ENCODE data around the gene SAMD14.
A peak's percentile ranks its signal among the peaks of the same experiment; 100 is the strongest.

DNA sequence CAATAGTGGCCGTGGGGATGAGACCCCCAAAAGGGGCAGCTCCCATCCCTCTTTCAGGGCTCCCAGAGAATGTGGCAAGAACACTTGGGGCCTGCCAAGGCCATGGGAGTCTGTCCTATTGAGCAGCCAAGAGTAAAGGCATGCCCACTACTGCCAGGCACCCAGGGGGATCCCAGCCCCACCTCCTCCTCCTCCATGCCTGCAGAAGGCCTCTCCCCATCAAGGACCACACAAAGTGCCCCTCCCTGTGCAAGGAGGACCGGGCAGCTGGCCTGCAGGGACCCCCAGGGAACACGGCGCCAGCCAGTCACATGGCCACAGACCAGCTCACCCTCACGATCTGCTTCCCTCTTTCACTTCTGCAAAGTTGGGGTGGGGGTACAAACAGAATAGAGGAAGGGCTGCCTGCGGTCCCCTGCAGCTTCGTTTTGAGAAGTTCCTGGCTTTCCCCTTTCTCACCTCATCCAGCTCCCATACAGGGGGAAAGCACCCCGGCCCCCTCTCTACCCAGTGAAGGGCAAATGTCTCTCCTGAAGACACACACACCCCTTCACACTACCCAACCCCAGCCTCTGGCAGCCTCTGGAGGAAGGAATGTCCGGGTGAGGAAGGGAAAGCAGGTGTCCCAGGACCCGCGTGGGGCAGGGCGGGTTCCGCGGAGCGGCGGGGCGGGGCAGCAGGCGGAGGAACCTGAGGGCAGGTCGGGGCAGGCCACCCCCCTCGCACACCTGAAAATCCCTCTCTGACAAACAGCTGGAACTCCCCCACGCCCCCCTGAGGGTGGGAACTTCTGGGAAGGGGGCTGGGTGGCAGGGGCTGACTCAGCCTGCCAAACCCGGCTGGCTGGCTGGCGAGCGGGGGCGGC, 18.5 kb upstream of the SAMD14 start:
- no peak; the same call in 1 of the 2 replicates for TF ChIP-seq RFX5 (IDR thresholded peaks at IDR 0.05; ENCODE audit: low read depth, low read length)
- no peak for TF ChIP-seq CREB1 (IDR thresholded peaks at IDR 0.05; ENCODE audit: low read depth)
- TF ChIP-seq SMC3 (IDR thresholded peaks at IDR 0.05; ENCODE audit: borderline replicate concordance, low read length) = no peak
- TF ChIP-seq, protein P1, sequence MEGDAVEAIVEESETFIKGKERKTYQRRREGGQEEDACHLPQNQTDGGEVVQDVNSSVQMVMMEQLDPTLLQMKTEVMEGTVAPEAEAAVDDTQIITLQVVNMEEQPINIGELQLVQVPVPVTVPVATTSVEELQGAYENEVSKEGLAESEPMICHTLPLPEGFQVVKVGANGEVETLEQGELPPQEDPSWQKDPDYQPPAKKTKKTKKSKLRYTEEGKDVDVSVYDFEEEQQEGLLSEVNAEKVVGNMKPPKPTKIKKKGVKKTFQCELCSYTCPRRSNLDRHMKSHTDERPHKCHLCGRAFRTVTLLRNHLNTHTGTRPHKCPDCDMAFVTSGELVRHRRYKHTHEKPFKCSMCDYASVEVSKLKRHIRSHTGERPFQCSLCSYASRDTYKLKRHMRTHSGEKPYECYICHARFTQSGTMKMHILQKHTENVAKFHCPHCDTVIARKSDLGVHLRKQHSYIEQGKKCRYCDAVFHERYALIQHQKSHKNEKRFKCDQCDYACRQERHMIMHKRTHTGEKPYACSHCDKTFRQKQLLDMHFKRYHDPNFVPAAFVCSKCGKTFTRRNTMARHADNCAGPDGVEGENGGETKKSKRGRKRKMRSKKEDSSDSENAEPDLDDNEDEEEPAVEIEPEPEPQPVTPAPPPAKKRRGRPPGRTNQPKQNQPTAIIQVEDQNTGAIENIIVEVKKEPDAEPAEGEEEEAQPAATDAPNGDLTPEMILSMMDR (IDR thresholded peaks at IDR 0.05 in 2 of 3, conservative IDR thresholded peaks at IDR 0.05 in 1 of 3; ENCODE audit: control insufficient read depth in 2 of 3, extremely low read depth in 1 of 3, insufficient read depth in 1 of 3, low read depth in 3 of 3, low read length in 3 of 3) = no peak
- no peak for TF ChIP-seq GABPA (IDR thresholded peaks at IDR 0.05; ENCODE audit: low read depth)
- TF ChIP-seq POLR2A (IDR thresholded peaks at IDR 0.05; ENCODE audit: low read depth, low read length) = no peak
- TF ChIP-seq TAF1 (IDR thresholded peaks at IDR 0.05; ENCODE audit: borderline replicate concordance, low read depth, low read length) = peak; percentile 44; the same call in 1 of the 2 replicates
- TF ChIP-seq POLR2AphosphoS5 (IDR thresholded peaks at IDR 0.05; ENCODE audit: low read length) = peak; percentile 73
- peak; percentile 84 for TF ChIP-seq SP1 (IDR thresholded peaks at IDR 0.05; ENCODE audit: low read depth, low read length)
- no peak for TF ChIP-seq HDAC6 (IDR thresholded peaks at IDR 0.05; ENCODE audit: unreplicated experiment)
- TF ChIP-seq, protein P2, sequence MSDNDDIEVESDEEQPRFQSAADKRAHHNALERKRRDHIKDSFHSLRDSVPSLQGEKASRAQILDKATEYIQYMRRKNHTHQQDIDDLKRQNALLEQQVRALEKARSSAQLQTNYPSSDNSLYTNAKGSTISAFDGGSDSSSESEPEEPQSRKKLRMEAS (IDR thresholded peaks at IDR 0.05; ENCODE audit: low read depth, low read length) = peak; percentile 76; the same call in 1 of the 2 replicates
- TF ChIP-seq, protein P3, sequence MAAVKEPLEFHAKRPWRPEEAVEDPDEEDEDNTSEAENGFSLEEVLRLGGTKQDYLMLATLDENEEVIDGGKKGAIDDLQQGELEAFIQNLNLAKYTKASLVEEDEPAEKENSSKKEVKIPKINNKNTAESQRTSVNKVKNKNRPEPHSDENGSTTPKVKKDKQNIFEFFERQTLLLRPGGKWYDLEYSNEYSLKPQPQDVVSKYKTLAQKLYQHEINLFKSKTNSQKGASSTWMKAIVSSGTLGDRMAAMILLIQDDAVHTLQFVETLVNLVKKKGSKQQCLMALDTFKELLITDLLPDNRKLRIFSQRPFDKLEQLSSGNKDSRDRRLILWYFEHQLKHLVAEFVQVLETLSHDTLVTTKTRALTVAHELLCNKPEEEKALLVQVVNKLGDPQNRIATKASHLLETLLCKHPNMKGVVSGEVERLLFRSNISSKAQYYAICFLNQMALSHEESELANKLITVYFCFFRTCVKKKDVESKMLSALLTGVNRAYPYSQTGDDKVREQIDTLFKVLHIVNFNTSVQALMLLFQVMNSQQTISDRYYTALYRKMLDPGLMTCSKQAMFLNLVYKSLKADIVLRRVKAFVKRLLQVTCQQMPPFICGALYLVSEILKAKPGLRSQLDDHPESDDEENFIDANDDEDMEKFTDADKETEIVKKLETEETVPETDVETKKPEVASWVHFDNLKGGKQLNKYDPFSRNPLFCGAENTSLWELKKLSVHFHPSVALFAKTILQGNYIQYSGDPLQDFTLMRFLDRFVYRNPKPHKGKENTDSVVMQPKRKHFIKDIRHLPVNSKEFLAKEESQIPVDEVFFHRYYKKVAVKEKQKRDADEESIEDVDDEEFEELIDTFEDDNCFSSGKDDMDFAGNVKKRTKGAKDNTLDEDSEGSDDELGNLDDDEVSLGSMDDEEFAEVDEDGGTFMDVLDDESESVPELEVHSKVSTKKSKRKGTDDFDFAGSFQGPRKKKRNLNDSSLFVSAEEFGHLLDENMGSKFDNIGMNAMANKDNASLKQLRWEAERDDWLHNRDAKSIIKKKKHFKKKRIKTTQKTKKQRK (IDR thresholded peaks at IDR 0.05; ENCODE audit: low read depth, low read length) = no peak
- peak; percentile 66; the same call in 1 of the 2 replicates for TF ChIP-seq TBL1XR1 (IDR thresholded peaks at IDR 0.05; ENCODE audit: low read depth, low read length)
- peak; percentile 84 to 86 for TF ChIP-seq EP300 (IDR thresholded peaks at IDR 0.05; ENCODE audit: borderline replicate concordance in 1 of 2, control insufficient read depth in 1 of 2, low read depth in 2 of 2, low read length in 2 of 2)

All from GM12878 (cell line).